Measurements from ENCODE around the gene PLCH1. TPM values are rescaled to one million over a fixed set of nuclear protein-coding genes. Genes with fewer than 3 reads are reported as not detected.

The PLCH1 gene
- polyA plus RNA-seq, 1 donor (not counting 4 experiments of a cell fraction or from before 2014, with no cell fraction given): 0.05 TPM

- DNase-seq (ENCODE audit: low read depth, low spot score) (no peak), FAIRE-seq (no peak)
- Histone ChIP-seq H3K4me2 (ENCODE audit: control insufficient read depth, extremely low read depth, insufficient read depth, low read depth, low read length) (no peak overlapping the region), H2AFZ (ENCODE audit: control insufficient read depth, low read length) (no peak overlapping the region), H3K27ac (ENCODE audit: control insufficient read depth, insufficient read depth, low read length) (no peak overlapping the region), H3K9me3 (ENCODE audit: control insufficient read depth, low read depth, low read length) (no peaks in the 10 kb centered on the region), H3K36me3 (ENCODE audit: control insufficient read depth in 2 of 2, extremely low read depth in 1 of 2, insufficient read depth in 2 of 2, low read length in 2 of 2) (no peaks in the 10 kb centered on the region), H3K9ac (ENCODE audit: control insufficient read depth, extremely low read depth, insufficient read depth, low read length) (no peak overlapping the region), H3K27me3 (ENCODE audit: control insufficient read depth, extremely low read depth, insufficient read depth, low read length) (no peaks in the 10 kb centered on the region), H4K20me1 (ENCODE audit: control insufficient read depth, extremely low read depth, insufficient read depth, low read length) (no peaks in the 10 kb centered on the region), H3K79me2 (ENCODE audit: control insufficient read depth, insufficient read depth, low read length) (no peaks in the 10 kb centered on the region), H3K4me3 (ENCODE audit: control insufficient read depth in 2 of 3, extremely low read depth in 1 of 3, insufficient read depth in 2 of 3, low read depth in 1 of 3, low read length in 3 of 3) (no peak overlapping the region), H3K4me1 (ENCODE audit: control insufficient read depth, extremely low read depth, insufficient read depth, low read length) (no peaks in the 10 kb centered on the region), H3K9me1 (ENCODE audit: control insufficient read depth, extremely low read depth, insufficient read depth, low read length) (no peaks in the 10 kb centered on the region)
- TF ChIP-seq EZH2 (IDR thresholded peaks at IDR 0.05; ENCODE audit: low read length) (no peak), CTCF (optimal IDR thresholded peaks at IDR 0.05 in 1 of 3, IDR thresholded peaks at IDR 0.05 in 1 of 3, conservative IDR thresholded peaks at IDR 0.05 in 1 of 3; ENCODE audit: extremely low read depth in 1 of 3, insufficient read depth in 2 of 3, low read length in 3 of 3) (no peak)
- dilution Hi-C loops (cut with MboI; ENCODE audit: extremely low pct_ligation_motif_present, low sequenced_read_pairs): loop anchor here (25.0 kb wide), 1 partner anchor 547 kb away; no protein-coding TSS in a partner anchor
Observed at GRCh38 chr3:155334215-155334913, 410.5 kb downstream of the PLCH1 start.

- dilution Hi-C loops (cut with MboI; ENCODE audit: extremely low pct_ligation_motif_present, low sequenced_read_pairs): loop anchor here (25.0 kb wide), 1 partner anchor 545 kb away; no protein-coding TSS in a partner anchor
Observed at GRCh38 chr3:155332716-155333115, 412.2 kb downstream of the PLCH1 start.

More at GRCh38 chr3:155332716-155333115, 412.2 kb downstream of the PLCH1 start:
- no peaks in the 10 kb centered on the region for H3K9me3 ChIP-seq (ENCODE audit: control insufficient read depth, low read depth, low read length)
- H3K4me2 ChIP-seq (ENCODE audit: control insufficient read depth, extremely low read depth, insufficient read depth, low read depth, low read length): no peak overlapping the region
- no peaks in the 10 kb centered on the region for H4K20me1 ChIP-seq (ENCODE audit: control insufficient read depth, extremely low read depth, insufficient read depth, low read length)
- H2AFZ ChIP-seq (ENCODE audit: control insufficient read depth, low read length): no peak overlapping the region
- H3K27ac ChIP-seq (ENCODE audit: control insufficient read depth, insufficient read depth, low read length): no peak overlapping the region
- H3K9me1 ChIP-seq (ENCODE audit: control insufficient read depth, extremely low read depth, insufficient read depth, low read length): no peaks in the 10 kb centered on the region
- DNase-seq (ENCODE audit: low read depth, low spot score) (no peak), FAIRE-seq (no peak)
- no peaks in the 10 kb centered on the region for H3K79me2 ChIP-seq (ENCODE audit: control insufficient read depth, insufficient read depth, low read length)
- H3K4me1 ChIP-seq (ENCODE audit: control insufficient read depth, extremely low read depth, insufficient read depth, low read length): no peaks in the 10 kb centered on the region
- no peak overlapping the region for H3K9ac ChIP-seq (ENCODE audit: control insufficient read depth, extremely low read depth, insufficient read depth, low read length)
- H3K4me3 ChIP-seq (ENCODE audit: control insufficient read depth in 2 of 3, extremely low read depth in 1 of 3, insufficient read depth in 2 of 3, low read depth in 1 of 3, low read length in 3 of 3): no peak overlapping the region
- no peaks in the 10 kb centered on the region for H3K36me3 ChIP-seq (ENCODE audit: control insufficient read depth in 2 of 2, extremely low read depth in 1 of 2, insufficient read depth in 2 of 2, low read length in 2 of 2)
- H3K27me3 ChIP-seq (ENCODE audit: control insufficient read depth, extremely low read depth, insufficient read depth, low read length): no peaks in the 10 kb centered on the region
- TF ChIP-seq CTCF (optimal IDR thresholded peaks at IDR 0.05 in 1 of 3, IDR thresholded peaks at IDR 0.05 in 1 of 3, conservative IDR thresholded peaks at IDR 0.05 in 1 of 3; ENCODE audit: extremely low read depth in 1 of 3, insufficient read depth in 2 of 3, low read length in 3 of 3) (no peak), EZH2 (IDR thresholded peaks at IDR 0.05; ENCODE audit: low read length) (no peak)
